ENCODE data around the gene TAAR8.

DNA sequence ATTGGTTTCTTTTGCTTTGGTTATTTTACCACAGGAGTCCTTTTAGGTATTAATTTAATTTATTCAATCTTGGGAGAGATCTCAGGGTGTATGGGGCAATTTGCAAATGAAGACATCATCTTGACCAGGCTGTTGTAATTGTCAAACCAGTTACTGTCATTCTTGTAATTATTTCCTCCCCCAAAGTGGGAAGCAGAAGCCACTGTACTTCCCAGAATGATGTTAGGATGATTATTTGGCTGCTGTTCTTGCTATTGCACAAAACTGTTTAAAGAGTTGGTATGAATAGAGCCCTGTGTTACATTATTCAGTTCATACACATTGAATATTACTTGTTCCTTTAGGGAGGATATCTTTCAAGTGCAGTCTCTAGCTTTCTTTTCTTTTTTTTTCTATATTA, 19.3 kb downstream of the TAAR8 start:
- no peak for TF ChIP-seq ZNF146 (tag by site-specific recombination; IDR thresholded peaks at IDR 0.05)
- TF ChIP-seq, protein P1, sequence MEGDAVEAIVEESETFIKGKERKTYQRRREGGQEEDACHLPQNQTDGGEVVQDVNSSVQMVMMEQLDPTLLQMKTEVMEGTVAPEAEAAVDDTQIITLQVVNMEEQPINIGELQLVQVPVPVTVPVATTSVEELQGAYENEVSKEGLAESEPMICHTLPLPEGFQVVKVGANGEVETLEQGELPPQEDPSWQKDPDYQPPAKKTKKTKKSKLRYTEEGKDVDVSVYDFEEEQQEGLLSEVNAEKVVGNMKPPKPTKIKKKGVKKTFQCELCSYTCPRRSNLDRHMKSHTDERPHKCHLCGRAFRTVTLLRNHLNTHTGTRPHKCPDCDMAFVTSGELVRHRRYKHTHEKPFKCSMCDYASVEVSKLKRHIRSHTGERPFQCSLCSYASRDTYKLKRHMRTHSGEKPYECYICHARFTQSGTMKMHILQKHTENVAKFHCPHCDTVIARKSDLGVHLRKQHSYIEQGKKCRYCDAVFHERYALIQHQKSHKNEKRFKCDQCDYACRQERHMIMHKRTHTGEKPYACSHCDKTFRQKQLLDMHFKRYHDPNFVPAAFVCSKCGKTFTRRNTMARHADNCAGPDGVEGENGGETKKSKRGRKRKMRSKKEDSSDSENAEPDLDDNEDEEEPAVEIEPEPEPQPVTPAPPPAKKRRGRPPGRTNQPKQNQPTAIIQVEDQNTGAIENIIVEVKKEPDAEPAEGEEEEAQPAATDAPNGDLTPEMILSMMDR (tag by site-specific recombination; IDR thresholded peaks at IDR 0.05), result no peak

All from HEK293 (cell line).